ENCODE measurements around the gene PTGIS. TPM values are rescaled to one million over a fixed set of nuclear protein-coding genes. Genes with fewer than 3 reads are reported as not detected.

PTGIS gene
- total and polyA plus RNA-seq, 2 experiments from 2014 or later, result 109 to 192 TPM

- H2AFZ ChIP-seq, result no peak overlapping the region
- H3K79me2 ChIP-seq (ENCODE audit: insufficient read depth), result no peaks in the 10 kb centered on the region
- no peak for DNase-seq
- H3K9me3 ChIP-seq (ENCODE audit: low read depth), result no peaks in the 10 kb centered on the region
- no peaks in the 10 kb centered on the region for H3K9me2 ChIP-seq (ENCODE audit: insufficient read depth)
- H4K20me1 ChIP-seq (ENCODE audit: insufficient read depth), result no peaks in the 10 kb centered on the region
- H3K9ac ChIP-seq, result no peak overlapping the region
- TF ChIP-seq EZH2 (IDR thresholded peaks at IDR 0.05; ENCODE audit: insufficient read depth, poor library complexity, severe bottlenecking) (no peak), EZH2phosphoT487 (IDR thresholded peaks at IDR 0.05; ENCODE audit: insufficient read depth, low read depth) (no peak)
- in situ Hi-C loops (cut with MboI), result no loop called here
- H3F3A ChIP-seq (ENCODE audit: insufficient read depth), result peaks cover 8% of the 10 kb centered on the region
- no peak overlapping the region for H3K4me3 ChIP-seq
- H3K27ac ChIP-seq, result no peak overlapping the region
- H3K4me1 ChIP-seq (ENCODE audit: insufficient read depth), result no peaks in the 10 kb centered on the region
- H3K36me3 ChIP-seq (ENCODE audit: low read depth), result no peaks in the 10 kb centered on the region
- WGBS, 2 experiments (ENCODE audit: low coverage in 1 of 2, low lambda C conversion rate in 2 of 2, missing lambda C conversion rate in 2 of 2), result 44 to 54% methylated on average over 5 of the region's 5 CpGs
- no peak overlapping the region for H3K4me2 ChIP-seq (ENCODE audit: unreplicated experiment)
- H3K27me3 ChIP-seq (replicated peaks; ENCODE audit: insufficient read depth), result peaks cover 21% of the 10 kb centered on the region
Measured at GRCh38 chr20:49496553-49497397, 71.2 kb downstream of the PTGIS start.

GRCh38 chr20:49496043-49496442 is 71.9 kb downstream of the PTGIS start:
- in situ Hi-C loops (cut with MboI), result no loop called here
- Histone ChIP-seq H3K79me2 (ENCODE audit: insufficient read depth) (no peaks in the 10 kb centered on the region), H4K20me1 (ENCODE audit: insufficient read depth) (no peaks in the 10 kb centered on the region), H3K4me1 (ENCODE audit: insufficient read depth) (no peaks in the 10 kb centered on the region), H3K4me2 (ENCODE audit: unreplicated experiment) (no peak overlapping the region), H2AFZ (no peak overlapping the region), H3K9ac (no peak overlapping the region), H3K9me2 (ENCODE audit: insufficient read depth) (no peaks in the 10 kb centered on the region), H3K4me3 (no peak overlapping the region), H3K9me3 (ENCODE audit: low read depth) (no peaks in the 10 kb centered on the region), H3K27me3 (replicated peaks; ENCODE audit: insufficient read depth) (peaks cover 28% of the 10 kb centered on the region), H3K36me3 (ENCODE audit: low read depth) (no peaks in the 10 kb centered on the region), H3F3A (ENCODE audit: insufficient read depth) (peaks cover under 1% of the 10 kb centered on the region; the same call in 1 of the 2 replicates), H3K27ac (no peak overlapping the region)
- DNase-seq, result no peak
- WGBS, 2 experiments (ENCODE audit: low coverage in 1 of 2, low lambda C conversion rate in 2 of 2, missing lambda C conversion rate in 2 of 2), result 41 to 50% methylated on average over 4 of the region's 4 CpGs
- TF ChIP-seq EZH2phosphoT487 (IDR thresholded peaks at IDR 0.05; ENCODE audit: insufficient read depth, low read depth) (no peak), EZH2 (IDR thresholded peaks at IDR 0.05; ENCODE audit: insufficient read depth, poor library complexity, severe bottlenecking) (no peak)

- H3K36me3 ChIP-seq (ENCODE audit: low read depth), result no peaks in the 10 kb centered on the region
- in situ Hi-C loops (cut with MboI), result no loop called here
- no peak for DNase-seq
- no peak for TF ChIP-seq EZH2phosphoT487 (IDR thresholded peaks at IDR 0.05; ENCODE audit: insufficient read depth, low read depth)
- TF ChIP-seq EZH2 (IDR thresholded peaks at IDR 0.05; ENCODE audit: insufficient read depth, poor library complexity, severe bottlenecking), result no peak
- H3K4me3 ChIP-seq, result no peak overlapping the region
- no peak overlapping the region for H3K27ac ChIP-seq
- H3K4me2 ChIP-seq (ENCODE audit: unreplicated experiment), result no peak overlapping the region
- H3K9me3 ChIP-seq (ENCODE audit: low read depth), result no peaks in the 10 kb centered on the region
- no peaks in the 10 kb centered on the region for H4K20me1 ChIP-seq (ENCODE audit: insufficient read depth)
- WGBS, 2 experiments (ENCODE audit: low coverage in 1 of 2, low lambda C conversion rate in 2 of 2, missing lambda C conversion rate in 2 of 2), result 28 to 42% methylated on average over 1 of the region's 1 CpG
- no peak overlapping the region for H3K9ac ChIP-seq
- H3K9me2 ChIP-seq (ENCODE audit: insufficient read depth), result no peaks in the 10 kb centered on the region
- H3K4me1 ChIP-seq (ENCODE audit: insufficient read depth), result no peaks in the 10 kb centered on the region
- H2AFZ ChIP-seq, result no peak overlapping the region
- H3F3A ChIP-seq (ENCODE audit: insufficient read depth), result no peaks in the 10 kb centered on the region
- peaks cover 56% of the 10 kb centered on the region for H3K27me3 ChIP-seq (replicated peaks; ENCODE audit: insufficient read depth)
- no peaks in the 10 kb centered on the region for H3K79me2 ChIP-seq (ENCODE audit: insufficient read depth)
Measured at GRCh38 chr20:49490689-49491088, 77.2 kb downstream of the PTGIS start.

GRCh38 chr20:49489688-49490087 is 78.2 kb downstream of the PTGIS start:
- in situ Hi-C loops (cut with MboI), result no loop called here
- Histone ChIP-seq H3K4me3 (no peak overlapping the region), H3K27me3 (replicated peaks; ENCODE audit: insufficient read depth) (peaks cover 64% of the 10 kb centered on the region)

More at GRCh38 chr20:49489688-49490087, 78.2 kb downstream of the PTGIS start:
- Histone ChIP-seq H4K20me1 (ENCODE audit: insufficient read depth) (no peaks in the 10 kb centered on the region), H3K36me3 (ENCODE audit: low read depth) (no peaks in the 10 kb centered on the region), H3K9me2 (ENCODE audit: insufficient read depth) (no peaks in the 10 kb centered on the region), H3K9ac (no peak overlapping the region), H3K79me2 (ENCODE audit: insufficient read depth) (no peaks in the 10 kb centered on the region), H3K27ac (no peak overlapping the region), H3K9me3 (ENCODE audit: low read depth) (no peaks in the 10 kb centered on the region), H3K4me1 (ENCODE audit: insufficient read depth) (no peaks in the 10 kb centered on the region), H3F3A (ENCODE audit: insufficient read depth) (no peaks in the 10 kb centered on the region), H2AFZ (no peak overlapping the region), H3K4me2 (ENCODE audit: unreplicated experiment) (no peak overlapping the region)
- DNase-seq, result no peak
- WGBS, 2 experiments (ENCODE audit: low coverage in 1 of 2, low lambda C conversion rate in 2 of 2, missing lambda C conversion rate in 2 of 2), result 60 to 71% methylated on average over 5 of the region's 5 CpGs
- TF ChIP-seq EZH2phosphoT487 (IDR thresholded peaks at IDR 0.05; ENCODE audit: insufficient read depth, low read depth), result no peak
- TF ChIP-seq EZH2 (IDR thresholded peaks at IDR 0.05; ENCODE audit: insufficient read depth, poor library complexity, severe bottlenecking), result no peak
